SK-N-SH (cell line): ENCODE results near the gene ZKSCAN1. TPM values are rescaled to one million over a fixed set of nuclear protein-coding genes. Genes with fewer than 3 reads are reported as not detected.

ENCODE experiments used
- CTCF ChIA-PET: fragments of 300-600, 350-600 bp; formaldehyde crosslinking; extraction: SDS; loops from one replicate; lab custom pipeline; 2021; lab: Yijun Ruan, JAX
- POLR2A ChIA-PET: fragments of 350-600 bp; sonication (Branson Sonifier 250); formaldehyde crosslinking; extraction: SDS; loops from one replicate; lab custom pipeline; 2020; ENCODE audit warnings: antibody characterized with exemption, inconsistent platforms; lab: Yijun Ruan, JAX
- DNase-seq: peaks from one replicate; pipeline ENCODE4 v3.0.0; 2012
- H2AFZ ChIP-seq: fragments of 200-600 bp; sonication (generic); 2 replicates; pipeline ENCODE4 v1.8.1; 2016; ENCODE audit warnings: antibody characterized with exemption, mild to moderate bottlenecking, low read depth
- H3F3A ChIP-seq: fragments of 200-600 bp; sonication (generic); replicated peaks from 2 replicates; pipeline ENCODE3; 2016; ENCODE audit warnings: antibody characterized with exemption, mild to moderate bottlenecking; ENCODE audit not compliant: insufficient read depth
- H3K27ac ChIP-seq, 2 experiments: fragments of 200-500 bp in 1 of 2; fragments of 200-600 bp in 1 of 2; sonication (Bioruptor generic) in 1 of 2; sonication (generic), shearing (Covaris generic) in 1 of 2; 2 replicates each; pipeline versions ENCODE4 v1.5.1 to v1.6.1; 2014 to 2016; ENCODE audit warnings: low read depth in 2 of 2, inconsistent platforms in 1 of 2, low read length in 1 of 2, mild to moderate bottlenecking in 1 of 2, mixed read lengths in 1 of 2
- H3K27me3 ChIP-seq: fragments of 200-600 bp; sonication (generic), shearing (Covaris generic); 2 replicates; pipeline ENCODE4 v1.6.1; 2016; ENCODE audit warnings: mixed run types; ENCODE audit not compliant: insufficient read depth
- H3K36me3 ChIP-seq, 2 experiments: fragments of 200-500 bp in 1 of 2; fragments of 200-600 bp in 1 of 2; sonication (Bioruptor generic) in 1 of 2; sonication (generic) in 1 of 2; replicated peaks in 1 of 2; 2 replicates each; pipeline versions ENCODE3 to v1.5.1; 2014 to 2016; ENCODE audit warnings: low read length in 1 of 2, mild to moderate bottlenecking in 1 of 2; ENCODE audit not compliant: insufficient read depth in 2 of 2, control insufficient read depth in 1 of 2
- H3K4me1 ChIP-seq, 2 experiments: fragments of 200-500 bp in 1 of 2; fragments of 200-600 bp in 1 of 2; sonication (Bioruptor generic) in 1 of 2; sonication (generic), shearing (Covaris generic) in 1 of 2; 2 replicates each; pipeline versions ENCODE4 v1.5.1 to v1.6.1; 2014 to 2016; ENCODE audit warnings: low read depth in 1 of 2, low read length in 1 of 2, mixed run types in 1 of 2; ENCODE audit not compliant: insufficient read depth in 2 of 2, control insufficient read depth in 1 of 2
- H3K4me2 ChIP-seq: fragments of 200-600 bp; sonication (generic), shearing (Covaris generic); 2 replicates; pipeline ENCODE4 v1.6.1; 2017; ENCODE audit warnings: mixed run types
- H3K4me3 ChIP-seq, 2 experiments: fragments of 200-500 bp in 1 of 2; fragments of 200-600 bp in 1 of 2; sonication (Bioruptor generic) in 1 of 2; sonication (generic), shearing (Covaris generic) in 1 of 2; 2 replicates each; pipeline versions ENCODE4 v1.5.1 to v1.8.1; 2014 to 2016; ENCODE audit warnings: low read depth in 2 of 2, inconsistent platforms in 1 of 2, low read length in 1 of 2, mild to moderate bottlenecking in 1 of 2, mixed read lengths in 1 of 2, moderate library complexity in 1 of 2
- H3K79me2 ChIP-seq: fragments of 200-600 bp; sonication (generic); 2 replicates; pipeline ENCODE4 v1.8.1; 2017; ENCODE audit warnings: mild to moderate bottlenecking; ENCODE audit not compliant: insufficient read depth
- H3K9ac ChIP-seq: fragments of 200-600 bp; sonication (generic); 2 replicates; pipeline ENCODE4 v1.6.1; 2017; ENCODE audit warnings: mixed run types
- H3K9me2 ChIP-seq: fragments of 200-600 bp; sonication (generic); 2 replicates; pipeline ENCODE4 v1.6.1; 2017; ENCODE audit warnings: mixed run types
- H3K9me3 ChIP-seq: fragments of 200-600 bp; sonication (generic); 2 replicates; pipeline ENCODE4 v1.6.1; 2017; ENCODE audit warnings: mixed run types, mild to moderate bottlenecking, moderate library complexity
- H4K20me1 ChIP-seq: fragments of 200-600 bp; sonication (generic); 2 replicates; pipeline ENCODE4 v1.6.1; 2017; ENCODE audit warnings: mild to moderate bottlenecking, mixed run types; ENCODE audit not compliant: insufficient read depth
- CHD2 ChIP-seq: fragments of 150-350 bp; IDR thresholded peaks from 2 replicates; pipeline ENCODE4 v1.6.1; 2018; ENCODE audit warnings: low read length; ENCODE audit not compliant: partially characterized antibody
- FOSL2 ChIP-seq: IDR thresholded peaks from 2 replicates; pipeline ENCODE4 v1.4.0; 2012; ENCODE audit warnings: low read depth, mild to moderate bottlenecking, moderate library complexity, borderline replicate concordance
- FOXJ3 ChIP-seq: sonication (generic); formaldehyde crosslinking; IDR thresholded peaks from 2 replicates; pipeline ENCODE4 v1.5.1; 2020; ENCODE audit warnings: mild to moderate bottlenecking, missing genetic modification reagents
- GABPA ChIP-seq: IDR thresholded peaks from 2 replicates; pipeline ENCODE4 v1.4.0; 2012; ENCODE audit warnings: low read depth, mild to moderate bottlenecking
- GATA2 ChIP-seq: sonication (generic); formaldehyde crosslinking; IDR thresholded peaks from 2 replicates; pipeline ENCODE4 v1.5.0; 2020; ENCODE audit warnings: mild to moderate bottlenecking, missing genetic modification reagents
- JUND ChIP-seq: IDR thresholded peaks from 2 replicates; pipeline ENCODE4 v1.4.0; 2012
- MAX ChIP-seq: IDR thresholded peaks from 2 replicates; pipeline ENCODE4 v1.4.0; 2012; ENCODE audit warnings: low read depth
- MEF2A ChIP-seq: IDR thresholded peaks from 2 replicates; pipeline ENCODE4 v1.4.0; 2012; ENCODE audit warnings: low read depth, borderline replicate concordance
- NFIC ChIP-seq: IDR thresholded peaks from 2 replicates; pipeline ENCODE4 v1.4.0; 2012; ENCODE audit warnings: borderline replicate concordance
- NRF1 ChIP-seq: IDR thresholded peaks from 2 replicates; pipeline ENCODE4 v1.6.1; 2012; ENCODE audit warnings: low read depth, mild to moderate bottlenecking, low read length
- RAD21 ChIP-seq: IDR thresholded peaks from 2 replicates; pipeline ENCODE4 v1.6.1; 2012; ENCODE audit warnings: mild to moderate bottlenecking, low read length
- SMC3 ChIP-seq: IDR thresholded peaks from 2 replicates; pipeline ENCODE4 v1.6.1; 2012; ENCODE audit warnings: low read depth, low read length, improper control_type of control experiment
- TEAD4 ChIP-seq: IDR thresholded peaks from 2 replicates; pipeline ENCODE4 v1.4.0; 2012; ENCODE audit warnings: mild to moderate bottlenecking, borderline replicate concordance; ENCODE audit not compliant: insufficient read depth
- YY1 ChIP-seq: IDR thresholded peaks from 2 replicates; pipeline ENCODE4 v1.4.0; 2012; ENCODE audit warnings: low read depth, mild to moderate bottlenecking
- WGBS: methylation state at CpG from one replicate; pipeline ENCODE4 v1.1.6; 2017; ENCODE audit warnings: low lambda C conversion rate; 5-methylcytosine and 5-hydroxymethylcytosine counted together
- polyA plus RNA-seq, 3 experiments: library from polyadenylated mRNA; depleted of rRNA; stranded (reverse); fragments of >200 nt; gene quantifications; 2 replicates each; pipeline ENCODE4 v1.2.3, GENCODE V29; 2012
- TF ChIP-seq, protein P1 (sequence below): fragments of 200-600 bp; sonication (generic); IDR thresholded peaks from 2 replicates; pipeline ENCODE4 v1.6.1; 2017; ENCODE audit warnings: antibody characterized with exemption, mild to moderate bottlenecking, moderate library complexity
- TF ChIP-seq, protein P2 (sequence below): fragments of 150-350 bp; IDR thresholded peaks from 2 replicates; pipeline ENCODE4 v1.6.1; 2017; ENCODE audit warnings: antibody characterized with exemption, low read length, low read depth, borderline replicate concordance

The ZKSCAN1 gene
- polyA plus RNA-seq, 1 of the 3 experiments (the other 2 are of a cell fraction), result 21.1 TPM

- no peak overlapping the region for H2AFZ ChIP-seq
- H3K9me3 ChIP-seq, result no peaks in the 10 kb centered on the region
- peaks cover 67% of the 10 kb centered on the region for H4K20me1 ChIP-seq
- TF ChIP-seq FOXJ3 (CRISPR knock-in tag), result no peak
- TF ChIP-seq, all 33 proteins: peak for 0
- no peak for DNase-seq
- Histone ChIP-seq H3K36me3 (peaks cover 38 to 60% of the 10 kb centered on the region in 2 experiments), H3K27me3 (no peaks in the 10 kb centered on the region), H3K4me2 (no peak overlapping the region), H3K79me2 (peaks cover 93% of the 10 kb centered on the region), H3K9ac (no peak overlapping the region), H3K27ac (no peak overlapping the region), H3K4me1 (peaks cover 0 to 6% of the 10 kb centered on the region in 2 experiments; a peak in 3 of 4 replicates), H3F3A (peaks cover 3% of the 10 kb centered on the region), H3K4me3 (no peak overlapping the region), H3K9me2 (no peaks in the 10 kb centered on the region)
- ChIA-PET POLR2A (interaction anchor here (0.7 to 1.5 kb wide), 2 partner anchors 16 to 29 kb away, joined by 3 to 4 read pairs; partner anchors contain the start of gene ZSCAN21), CTCF (interaction anchor here (1.0 to 1.9 kb wide), 5 partner anchors 17 to 110 kb away, joined by 3 to 7 read pairs (median 5); no protein-coding TSS in a partner anchor)
- 96% methylated on average over 3 of the region's 3 CpGs for WGBS
These were observed 5.9 kb downstream of the ZKSCAN1 start for GRCh38 chr7:100021297-100021696.

- Histone ChIP-seq H3K4me2 (no peak overlapping the region), H3K9ac (no peak overlapping the region), H3K27ac (no peak overlapping the region), H4K20me1 (peaks cover 57% of the 10 kb centered on the region), H2AFZ (no peak overlapping the region), H3K36me3 (peaks cover 38 to 69% of the 10 kb centered on the region in 2 experiments), H3K27me3 (no peaks in the 10 kb centered on the region), H3K79me2 (peaks cover 85% of the 10 kb centered on the region), H3K9me3 (no peaks in the 10 kb centered on the region), H3F3A (peaks cover 7% of the 10 kb centered on the region), H3K4me1 (peaks cover 0 to 3% of the 10 kb centered on the region in 2 experiments; a peak in 1 of 4 replicates), H3K9me2 (no peaks in the 10 kb centered on the region), H3K4me3 (no peak overlapping the region)
- 85% methylated on average over 5 of the region's 5 CpGs for WGBS
- POLR2A ChIA-PET, result interaction anchor here (1.5 kb wide), 1 partner anchor 15 kb away, joined by 3 read pairs; no protein-coding TSS in a partner anchor
- no peak for TF ChIP-seq GATA2 (CRISPR knock-in tag)
- no peak for TF ChIP-seq YY1
- no peak for TF ChIP-seq TEAD4
- no peak for TF ChIP-seq GABPA
- TF ChIP-seq MEF2A, result no peak
- no peak for TF ChIP-seq JUND
- TF ChIP-seq RAD21, result no peak
- no peak for TF ChIP-seq MAX
- no peak for TF ChIP-seq NRF1
- TF ChIP-seq SMC3, result no peak
- TF ChIP-seq, protein P1, sequence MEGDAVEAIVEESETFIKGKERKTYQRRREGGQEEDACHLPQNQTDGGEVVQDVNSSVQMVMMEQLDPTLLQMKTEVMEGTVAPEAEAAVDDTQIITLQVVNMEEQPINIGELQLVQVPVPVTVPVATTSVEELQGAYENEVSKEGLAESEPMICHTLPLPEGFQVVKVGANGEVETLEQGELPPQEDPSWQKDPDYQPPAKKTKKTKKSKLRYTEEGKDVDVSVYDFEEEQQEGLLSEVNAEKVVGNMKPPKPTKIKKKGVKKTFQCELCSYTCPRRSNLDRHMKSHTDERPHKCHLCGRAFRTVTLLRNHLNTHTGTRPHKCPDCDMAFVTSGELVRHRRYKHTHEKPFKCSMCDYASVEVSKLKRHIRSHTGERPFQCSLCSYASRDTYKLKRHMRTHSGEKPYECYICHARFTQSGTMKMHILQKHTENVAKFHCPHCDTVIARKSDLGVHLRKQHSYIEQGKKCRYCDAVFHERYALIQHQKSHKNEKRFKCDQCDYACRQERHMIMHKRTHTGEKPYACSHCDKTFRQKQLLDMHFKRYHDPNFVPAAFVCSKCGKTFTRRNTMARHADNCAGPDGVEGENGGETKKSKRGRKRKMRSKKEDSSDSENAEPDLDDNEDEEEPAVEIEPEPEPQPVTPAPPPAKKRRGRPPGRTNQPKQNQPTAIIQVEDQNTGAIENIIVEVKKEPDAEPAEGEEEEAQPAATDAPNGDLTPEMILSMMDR, result no peak
- TF ChIP-seq, protein P2, sequence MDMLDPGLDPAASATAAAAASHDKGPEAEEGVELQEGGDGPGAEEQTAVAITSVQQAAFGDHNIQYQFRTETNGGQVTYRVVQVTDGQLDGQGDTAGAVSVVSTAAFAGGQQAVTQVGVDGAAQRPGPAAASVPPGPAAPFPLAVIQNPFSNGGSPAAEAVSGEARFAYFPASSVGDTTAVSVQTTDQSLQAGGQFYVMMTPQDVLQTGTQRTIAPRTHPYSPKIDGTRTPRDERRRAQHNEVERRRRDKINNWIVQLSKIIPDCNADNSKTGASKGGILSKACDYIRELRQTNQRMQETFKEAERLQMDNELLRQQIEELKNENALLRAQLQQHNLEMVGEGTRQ, result no peak
- no peak for TF ChIP-seq FOSL2
- TF ChIP-seq CHD2, result no peak
- TF ChIP-seq NFIC, result no peak
- DNase-seq, result no peak
- CTCF ChIA-PET, result interaction anchor here (0.8 to 1.0 kb wide), 2 partner anchors 10 to 31 kb away, joined by 3 read pairs; no protein-coding TSS in a partner anchor
These were observed 7.2 kb downstream of the ZKSCAN1 start for GRCh38 chr7:100022621-100023020.
